ENCODE results near the gene INCA1.

INCA1 gene

GRCh38 chr17:5003214-5003867, 6.0 kb upstream of the INCA1 start:
- H3K27ac ChIP-seq (ENCODE audit: low read length), result no peak overlapping the region
- H3K4me1 ChIP-seq (ENCODE audit: control insufficient read depth, insufficient read depth, low read length), result peaks cover 31% of the 10 kb centered on the region
- H3K27me3 ChIP-seq (ENCODE audit: control insufficient read depth in 1 of 2, insufficient read depth in 2 of 2, low read length in 2 of 2), result no peaks in the 10 kb centered on the region
- no peak overlapping the region for H3K9ac ChIP-seq (ENCODE audit: low read length in 2 of 2)
- H3K36me3 ChIP-seq (ENCODE audit: control insufficient read depth in 2 of 2, insufficient read depth in 2 of 2, low read length in 2 of 2), result peaks cover 62 to 63% of the 10 kb centered on the region in 2 donors
- H3K4me3 ChIP-seq (ENCODE audit: low read length in 2 of 2), result no peak overlapping the region
- no peaks in the 10 kb centered on the region for H3K9me3 ChIP-seq (ENCODE audit: control insufficient read depth in 2 of 2, low read length in 2 of 2)

- Histone ChIP-seq H3K9me3 (ENCODE audit: control insufficient read depth in 2 of 2, low read length in 2 of 2) (no peaks in the 10 kb centered on the region), H3K4me1 (ENCODE audit: control insufficient read depth, insufficient read depth, low read length) (peaks cover 32% of the 10 kb centered on the region), H3K27me3 (ENCODE audit: control insufficient read depth in 1 of 2, insufficient read depth in 2 of 2, low read length in 2 of 2) (no peaks in the 10 kb centered on the region), H3K27ac (ENCODE audit: low read length) (no peak overlapping the region), H3K9ac (ENCODE audit: low read length in 2 of 2) (no peak overlapping the region), H3K4me3 (ENCODE audit: low read length in 2 of 2) (no peak overlapping the region), H3K36me3 (ENCODE audit: control insufficient read depth in 2 of 2, insufficient read depth in 2 of 2, low read length in 2 of 2) (peaks cover 51 to 52% of the 10 kb centered on the region in 2 donors)
Measured at GRCh38 chr17:5002121-5002788, 4.9 kb upstream of the INCA1 start.

GRCh38 chr17:5000237-5000639, 2.9 kb upstream of the INCA1 start:
- peaks cover 38 to 40% of the 10 kb centered on the region in 2 donors for H3K36me3 ChIP-seq (ENCODE audit: control insufficient read depth in 2 of 2, insufficient read depth in 2 of 2, low read length in 2 of 2)
- peaks cover 39% of the 10 kb centered on the region for H3K4me1 ChIP-seq (ENCODE audit: control insufficient read depth, insufficient read depth, low read length)
- H3K27ac ChIP-seq (ENCODE audit: low read length), result peak overlapping the region; percentile 60
- H3K27me3 ChIP-seq (ENCODE audit: control insufficient read depth in 1 of 2, insufficient read depth in 2 of 2, low read length in 2 of 2), result no peaks in the 10 kb centered on the region
- peak overlapping the region; percentile 80 to 82 for H3K9ac ChIP-seq (ENCODE audit: low read length in 2 of 2)
- peak overlapping the region; percentile 93 to 96 for H3K4me3 ChIP-seq (ENCODE audit: low read length in 2 of 2)
- H3K9me3 ChIP-seq (ENCODE audit: control insufficient read depth in 2 of 2, low read length in 2 of 2), result no peaks in the 10 kb centered on the region

GRCh38 chr17:4999430-5000093, 2.2 kb upstream of the INCA1 start:
- Histone ChIP-seq H3K4me3 (ENCODE audit: low read length in 2 of 2) (peak overlapping the region; percentile 93 to 96), H3K27me3 (ENCODE audit: control insufficient read depth in 1 of 2, insufficient read depth in 2 of 2, low read length in 2 of 2) (no peaks in the 10 kb centered on the region), H3K4me1 (ENCODE audit: control insufficient read depth, insufficient read depth, low read length) (peaks cover 39% of the 10 kb centered on the region), H3K27ac (ENCODE audit: low read length) (peak overlapping the region; percentile 60), H3K36me3 (ENCODE audit: control insufficient read depth in 2 of 2, insufficient read depth in 2 of 2, low read length in 2 of 2) (peaks cover 32 to 33% of the 10 kb centered on the region in 2 donors), H3K9ac (ENCODE audit: low read length in 2 of 2) (peak overlapping the region; percentile 80 to 82), H3K9me3 (ENCODE audit: control insufficient read depth in 2 of 2, low read length in 2 of 2) (no peaks in the 10 kb centered on the region)

- H3K4me1 ChIP-seq (ENCODE audit: control insufficient read depth, insufficient read depth, low read length), result peaks cover 39% of the 10 kb centered on the region
- peak overlapping the region; percentile 66 for H3K27ac ChIP-seq (ENCODE audit: low read length)
- peaks cover 25 to 26% of the 10 kb centered on the region in 2 donors for H3K36me3 ChIP-seq (ENCODE audit: control insufficient read depth in 2 of 2, insufficient read depth in 2 of 2, low read length in 2 of 2)
- peak overlapping the region; percentile 80 to 82 for H3K9ac ChIP-seq (ENCODE audit: low read length in 2 of 2)
- no peaks in the 10 kb centered on the region for H3K27me3 ChIP-seq (ENCODE audit: control insufficient read depth in 1 of 2, insufficient read depth in 2 of 2, low read length in 2 of 2)
- H3K4me3 ChIP-seq (ENCODE audit: low read length in 2 of 2), result peak overlapping the region; percentile 93 to 96
- H3K9me3 ChIP-seq (ENCODE audit: control insufficient read depth in 2 of 2, low read length in 2 of 2), result no peaks in the 10 kb centered on the region
Measured at GRCh38 chr17:4998732-4999429, 1.6 kb upstream of the INCA1 start.

- Histone ChIP-seq H3K9me3 (ENCODE audit: control insufficient read depth in 2 of 2, low read length in 2 of 2) (no peaks in the 10 kb centered on the region), H3K9ac (ENCODE audit: low read length in 2 of 2) (peak overlapping the region; percentile 80 to 82), H3K4me1 (ENCODE audit: control insufficient read depth, insufficient read depth, low read length) (peaks cover 39% of the 10 kb centered on the region)
Measured at GRCh38 chr17:4998027-4998731, 857 bp upstream of the INCA1 start.

GRCh38 chr17:4994081-4994595, 3.2 kb downstream of the INCA1 start:
- no peaks in the 10 kb centered on the region for H3K9me3 ChIP-seq (ENCODE audit: control insufficient read depth in 2 of 2, low read length in 2 of 2)
- H3K4me1 ChIP-seq (ENCODE audit: control insufficient read depth, insufficient read depth, low read length), result peaks cover 19% of the 10 kb centered on the region
- H3K27me3 ChIP-seq (ENCODE audit: control insufficient read depth in 1 of 2, insufficient read depth in 2 of 2, low read length in 2 of 2), result no peaks in the 10 kb centered on the region
- no peak overlapping the region for H3K9ac ChIP-seq (ENCODE audit: low read length in 2 of 2)
- H3K36me3 ChIP-seq (ENCODE audit: control insufficient read depth in 2 of 2, insufficient read depth in 2 of 2, low read length in 2 of 2), result no peaks in the 10 kb centered on the region
- no peak overlapping the region for H3K27ac ChIP-seq (ENCODE audit: low read length)
- H3K4me3 ChIP-seq (ENCODE audit: low read length in 2 of 2), result no peak overlapping the region

More at GRCh38 chr17:4998027-4998731, 857 bp upstream of the INCA1 start:
- Histone ChIP-seq H3K27me3 (ENCODE audit: control insufficient read depth in 1 of 2, insufficient read depth in 2 of 2, low read length in 2 of 2) (no peaks in the 10 kb centered on the region), H3K4me3 (ENCODE audit: low read length in 2 of 2) (peak overlapping the region; percentile 93 to 96), H3K36me3 (ENCODE audit: control insufficient read depth in 2 of 2, insufficient read depth in 2 of 2, low read length in 2 of 2) (peaks cover 18 to 19% of the 10 kb centered on the region in 2 donors), H3K27ac (ENCODE audit: low read length) (peak overlapping the region; percentile 66)

- peak overlapping the region; percentile 90 to 91 for H3K9ac ChIP-seq (ENCODE audit: low read length in 2 of 2)
- peak overlapping the region; percentile 93 for H3K27ac ChIP-seq (ENCODE audit: low read length)
- peaks cover 32% of the 10 kb centered on the region for H3K4me1 ChIP-seq (ENCODE audit: control insufficient read depth, insufficient read depth, low read length)
- H3K9me3 ChIP-seq (ENCODE audit: control insufficient read depth in 2 of 2, low read length in 2 of 2), result no peaks in the 10 kb centered on the region
- H3K36me3 ChIP-seq (ENCODE audit: control insufficient read depth in 2 of 2, insufficient read depth in 2 of 2, low read length in 2 of 2), result peaks cover 6 to 7% of the 10 kb centered on the region in 2 donors
- H3K4me3 ChIP-seq (ENCODE audit: low read length in 2 of 2), result peak overlapping the region; percentile 88 to 90
- H3K27me3 ChIP-seq (ENCODE audit: control insufficient read depth in 1 of 2, insufficient read depth in 2 of 2, low read length in 2 of 2), result no peaks in the 10 kb centered on the region
Measured at GRCh38 chr17:4987767-4988567, 9.4 kb downstream of the INCA1 start.

- H3K9ac ChIP-seq (ENCODE audit: low read length in 2 of 2), result peak within 1 kb of the TSS; percentile 90 to 91
Measured at GRCh38 chr17:4986951-4987766, 10.2 kb downstream of the INCA1 start, which contains the start of gene CAMTA2. TSS of gene CAMTA2 (minus strand) at chr17:4987675. CDS start at chr17:4986222, 1,453 bp downstream.

More at GRCh38 chr17:4986951-4987766, 10.2 kb downstream of the INCA1 start, which contains the start of gene CAMTA2:
- H3K4me3 ChIP-seq (ENCODE audit: low read length in 2 of 2), result peak within 1 kb of the TSS; percentile 88 to 90
- H3K4me1 ChIP-seq (ENCODE audit: control insufficient read depth, insufficient read depth, low read length), result peaks cover 32% of the 10 kb centered on the region
- no peaks in the 10 kb centered on the region for H3K9me3 ChIP-seq (ENCODE audit: control insufficient read depth in 2 of 2, low read length in 2 of 2)
- peaks cover 12 to 13% of the 10 kb centered on the region in 2 donors for H3K36me3 ChIP-seq (ENCODE audit: control insufficient read depth in 2 of 2, insufficient read depth in 2 of 2, low read length in 2 of 2)
- no peaks in the 10 kb centered on the region for H3K27me3 ChIP-seq (ENCODE audit: control insufficient read depth in 1 of 2, insufficient read depth in 2 of 2, low read length in 2 of 2)
- peak within 1 kb of the TSS; percentile 93 for H3K27ac ChIP-seq (ENCODE audit: low read length)
